OCI-LY7 (cell line): Measurements from ENCODE around the gene NATD1. TPM values are rescaled to one million over a fixed set of nuclear protein-coding genes. Genes with fewer than 3 reads are reported as not detected.

Source experiments
- BruUV-seq: library from RNA; stranded (reverse); fragments of 400-500 nt; replicated peaks from 2 replicates; lab custom pipeline; 2021; lab: Mats Ljungman, UMichigan
- CTCF ChIA-PET: fragments of 300-600 bp; sonication (Branson Sonifier 250); formaldehyde crosslinking; loops from one replicate; lab custom pipeline; 2022; ENCODE audit warnings: antibody characterized with exemption; ENCODE audit not compliant: unreplicated experiment; lab: Charles Lee
- POLR2A ChIA-PET: fragments of 300-600 bp; sonication (Branson Sonifier 250); formaldehyde crosslinking; loops from one replicate; lab custom pipeline; 2022; ENCODE audit warnings: antibody characterized with exemption; lab: Charles Lee
- DNase-seq: peaks from one replicate; pipeline ENCODE4 v3.0.0-alpha.2; 2015; ENCODE audit warnings: low spot score
- H2AFZ ChIP-seq: fragments of 200-600 bp; sonication (generic), shearing (Covaris generic); 2 replicates; pipeline ENCODE4 v1.6.1; 2014; ENCODE audit warnings: mild to moderate bottlenecking, antibody characterized with exemption, low read length, moderate library complexity
- H3K27ac ChIP-seq: fragments of 200-600 bp; sonication (generic); 2 replicates; pipeline ENCODE4 v1.5.1; 2014; ENCODE audit warnings: mixed run types, low read depth, mild to moderate bottlenecking, moderate library complexity, low read length, inconsistent platforms; ENCODE audit not compliant: poor library complexity, severe bottlenecking
- H3K36me3 ChIP-seq: fragments of 200-600 bp; sonication (generic); 2 replicates; pipeline ENCODE4 v1.6.1; 2014; ENCODE audit warnings: mild to moderate bottlenecking, antibody characterized with exemption, low read length, moderate library complexity, mixed read lengths; ENCODE audit not compliant: insufficient read depth
- H3K4me1 ChIP-seq: fragments of 200-600 bp; sonication (generic); 2 replicates; pipeline ENCODE4 v1.5.1; 2014; ENCODE audit warnings: mild to moderate bottlenecking, low read length; ENCODE audit not compliant: insufficient read depth, poor library complexity, severe bottlenecking
- H3K4me2 ChIP-seq: fragments of 200-600 bp; sonication (generic); 2 replicates; pipeline ENCODE4 v1.6.1; 2014; ENCODE audit warnings: mild to moderate bottlenecking, low read length
- H3K4me3 ChIP-seq: fragments of 200-600 bp; sonication (generic); 2 replicates; pipeline ENCODE4 v1.5.1; 2014; ENCODE audit warnings: mild to moderate bottlenecking, low read depth, low read length; ENCODE audit not compliant: poor library complexity, severe bottlenecking
- H3K79me2 ChIP-seq: fragments of 200-600 bp; sonication (generic); 2 replicates; pipeline ENCODE4 v1.6.1; 2016; ENCODE audit warnings: low read depth, mild to moderate bottlenecking, low read length, moderate library complexity, mixed read lengths; ENCODE audit not compliant: insufficient read depth
- H3K9me2 ChIP-seq: fragments of 200-600 bp; sonication (generic); 2 replicates; pipeline ENCODE4 v1.6.1; 2016; ENCODE audit warnings: mild to moderate bottlenecking, low read length, mixed read lengths; ENCODE audit not compliant: insufficient read depth
- H3K9me3 ChIP-seq: fragments of 200-600 bp; sonication (generic); 2 replicates; pipeline ENCODE4 v1.6.1; 2014; ENCODE audit warnings: mild to moderate bottlenecking, mixed run types, low read length, mixed read lengths
- H4K20me1 ChIP-seq: fragments of 200-600 bp; sonication (generic); 2 replicates; pipeline ENCODE4 v1.6.1; 2014; ENCODE audit warnings: mild to moderate bottlenecking, antibody characterized with exemption, low read length, moderate library complexity, mixed read lengths; ENCODE audit not compliant: insufficient read depth
- EZH2phosphoT487 ChIP-seq: fragments of 200-600 bp; sonication (generic); IDR thresholded peaks from 2 replicates; pipeline ENCODE4 v1.6.1; 2018; ENCODE audit warnings: low read depth, borderline replicate concordance, mild to moderate bottlenecking, mixed run types, antibody characterized with exemption, low read length, moderate library complexity, mixed read lengths
- intact Hi-C: fragments of 100-400 bp; cut with micrococcal nuclease; formaldehyde crosslinking; loops from one replicate; pipeline ENCODE4 v1.10.0; 2022; ENCODE audit not compliant: unreplicated experiment
- total RNA-seq, 2 experiments: library from RNA; depleted of rRNA in 1 of 2; stranded (reverse); fragments of >200 nt in 1 of 2; shearing (Covaris generic) in 1 of 2; gene quantifications; 2 replicates each; pipeline ENCODE4 v1.2.3, GENCODE V29; 2014 to 2022
- TF ChIP-seq, protein P1 (sequence below): fragments of 200-600 bp; sonication (generic); conservative IDR thresholded peaks from 2 replicates; pipeline ENCODE4 v1.5.1; 2014; ENCODE audit warnings: mild to moderate bottlenecking, antibody characterized with exemption, low read length, moderate library complexity, mixed read lengths

The NATD1 gene
- total RNA-seq, 2 experiments from 2014 or later, result 0.85 to 6.0 TPM

DNA sequence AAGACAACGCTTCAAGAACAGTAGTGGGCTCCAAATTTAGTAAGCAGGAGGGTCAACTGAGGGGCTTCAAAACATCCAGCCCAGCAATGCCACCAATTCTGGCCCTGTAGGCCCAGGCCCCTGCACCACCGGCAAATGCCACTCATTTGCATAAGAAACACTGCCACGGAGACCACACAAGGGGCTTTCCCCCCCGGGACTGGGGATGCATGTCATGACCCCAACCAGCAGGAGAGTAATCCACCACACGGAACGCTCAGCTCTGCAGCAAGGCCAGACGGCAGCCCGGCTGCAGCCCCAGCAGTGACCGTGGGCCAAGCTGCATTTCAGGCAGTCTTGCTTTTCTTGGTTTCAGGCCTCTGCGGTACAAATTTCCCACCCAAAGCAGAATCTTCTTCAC, 53.4 kb downstream of the NATD1 start:
- intact Hi-C loops, result no loop called here
- no peak overlapping the region for H3K27ac ChIP-seq
- no peak overlapping the region; the same call in 1 of the 2 replicates for H3K4me2 ChIP-seq
- H3K79me2 ChIP-seq, result peaks cover 55% of the 10 kb centered on the region
- no peaks in the 10 kb centered on the region for H3K4me1 ChIP-seq
- H3K9me2 ChIP-seq, result no peaks in the 10 kb centered on the region
- H2AFZ ChIP-seq, result no peak overlapping the region
- ChIA-PET CTCF (no interaction called here), POLR2A (interaction anchor here (0.8 kb wide), 1 partner anchor 68 kb away, joined by 4 read pairs; no protein-coding TSS in a partner anchor)
- H3K4me3 ChIP-seq, result no peak overlapping the region
- no peaks in the 10 kb centered on the region for H3K9me3 ChIP-seq
- BruUV-seq, result no TSS peak
- no peak for TF ChIP-seq EZH2phosphoT487
- TF ChIP-seq, protein P1, sequence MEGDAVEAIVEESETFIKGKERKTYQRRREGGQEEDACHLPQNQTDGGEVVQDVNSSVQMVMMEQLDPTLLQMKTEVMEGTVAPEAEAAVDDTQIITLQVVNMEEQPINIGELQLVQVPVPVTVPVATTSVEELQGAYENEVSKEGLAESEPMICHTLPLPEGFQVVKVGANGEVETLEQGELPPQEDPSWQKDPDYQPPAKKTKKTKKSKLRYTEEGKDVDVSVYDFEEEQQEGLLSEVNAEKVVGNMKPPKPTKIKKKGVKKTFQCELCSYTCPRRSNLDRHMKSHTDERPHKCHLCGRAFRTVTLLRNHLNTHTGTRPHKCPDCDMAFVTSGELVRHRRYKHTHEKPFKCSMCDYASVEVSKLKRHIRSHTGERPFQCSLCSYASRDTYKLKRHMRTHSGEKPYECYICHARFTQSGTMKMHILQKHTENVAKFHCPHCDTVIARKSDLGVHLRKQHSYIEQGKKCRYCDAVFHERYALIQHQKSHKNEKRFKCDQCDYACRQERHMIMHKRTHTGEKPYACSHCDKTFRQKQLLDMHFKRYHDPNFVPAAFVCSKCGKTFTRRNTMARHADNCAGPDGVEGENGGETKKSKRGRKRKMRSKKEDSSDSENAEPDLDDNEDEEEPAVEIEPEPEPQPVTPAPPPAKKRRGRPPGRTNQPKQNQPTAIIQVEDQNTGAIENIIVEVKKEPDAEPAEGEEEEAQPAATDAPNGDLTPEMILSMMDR, result no peak
- H4K20me1 ChIP-seq, result no peaks in the 10 kb centered on the region; the same call in 1 of the 2 replicates
- peaks cover 60% of the 10 kb centered on the region for H3K36me3 ChIP-seq
- no peak for DNase-seq

DNA sequence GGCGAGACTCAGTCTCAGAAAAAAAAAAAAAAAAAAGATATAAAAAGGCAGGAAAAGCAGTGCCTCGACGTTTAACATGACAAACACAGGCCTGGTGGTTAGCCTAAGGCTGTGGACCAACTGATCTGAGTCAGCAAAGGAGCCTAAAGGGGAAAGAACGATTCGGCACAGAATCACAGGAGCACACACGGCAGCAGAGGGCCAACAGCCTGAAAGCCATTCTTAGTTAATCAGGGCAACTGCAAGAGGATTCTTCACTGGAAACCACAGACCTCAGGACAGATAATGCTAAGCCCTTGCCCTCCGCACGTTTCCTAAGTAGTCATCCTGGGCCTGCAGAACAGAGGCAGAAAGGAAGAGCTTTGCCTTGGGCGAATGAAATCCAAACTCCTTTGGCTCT, 53.9 kb downstream of the NATD1 start:
- intact Hi-C loops, result no loop called here
- CTCF ChIA-PET, result no interaction called here
- H3K79me2 ChIP-seq, result peaks cover 50% of the 10 kb centered on the region
- no peak overlapping the region for H2AFZ ChIP-seq
- no peak for DNase-seq
- no peak overlapping the region for H3K27ac ChIP-seq
- no peak for TF ChIP-seq EZH2phosphoT487
- TF ChIP-seq, protein P1, result no peak
- H3K36me3 ChIP-seq, result peaks cover 60% of the 10 kb centered on the region
- H3K9me2 ChIP-seq, result no peaks in the 10 kb centered on the region
- no peaks in the 10 kb centered on the region for H3K9me3 ChIP-seq
- POLR2A ChIA-PET, result no interaction called here
- no peaks in the 10 kb centered on the region for H3K4me1 ChIP-seq
- no peak overlapping the region for H3K4me2 ChIP-seq
- no peaks in the 10 kb centered on the region; the same call in 1 of the 2 replicates for H4K20me1 ChIP-seq
- H3K4me3 ChIP-seq, result no peak overlapping the region
- BruUV-seq, result no TSS peak

DNA sequence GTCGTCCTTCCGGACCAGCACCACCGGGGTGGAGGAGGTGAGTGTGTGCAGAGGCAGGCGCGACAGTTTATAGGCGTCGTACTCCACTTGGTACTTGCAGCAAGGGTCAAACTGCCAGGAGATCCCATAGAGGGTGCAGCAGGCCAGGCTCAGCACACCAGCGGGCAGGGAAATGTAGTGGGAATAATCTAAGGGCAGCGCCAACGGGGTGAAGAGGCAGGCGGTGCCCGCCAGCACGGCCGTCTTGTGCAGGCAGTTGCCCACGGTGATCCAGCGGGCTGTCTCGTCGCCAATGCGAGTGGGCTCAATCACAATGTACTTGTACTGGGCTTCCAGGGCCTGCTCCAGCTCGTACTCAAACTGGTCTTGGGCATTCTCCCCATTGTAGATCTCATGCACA, 54.8 kb downstream of the NATD1 start:
- Histone ChIP-seq H3K4me3 (no peak overlapping the region), H3K27ac (no peak overlapping the region), H3K4me1 (no peaks in the 10 kb centered on the region), H3K4me2 (no peak overlapping the region), H3K9me2 (no peaks in the 10 kb centered on the region), H3K9me3 (no peaks in the 10 kb centered on the region), H3K79me2 (peaks cover 41% of the 10 kb centered on the region), H3K36me3 (peaks cover 60% of the 10 kb centered on the region), H2AFZ (no peak overlapping the region), H4K20me1 (no peaks in the 10 kb centered on the region; the same call in 1 of the 2 replicates)
- POLR2A ChIA-PET, result no interaction called here
- CTCF ChIA-PET, result no interaction called here
- no peak for DNase-seq
- intact Hi-C loops, result no loop called here
- BruUV-seq, result no TSS peak
- TF ChIP-seq, protein P1, result no peak
- TF ChIP-seq EZH2phosphoT487, result no peak
